GM23338 (cell line): ENCODE results near the gene DVL1. TPM values are rescaled to one million over a fixed set of nuclear protein-coding genes. Genes with fewer than 3 reads are reported as not detected.

Experiments
- ATAC-seq: fragments of 200-7000 bp; cut with Tn5 transposase; 3 replicates; pipeline ENCODE4 v1.9.1; 2020
- DNase-seq: peaks from one replicate; pipeline ENCODE4 v3.0.0-alpha.2; 2015; ENCODE audit warnings: low spot score
- H2AFZ ChIP-seq: fragments of 200-600 bp; sonication (generic); 2 replicates; pipeline ENCODE4 v1.8.0; 2016; ENCODE audit warnings: antibody characterized with exemption, mild to moderate bottlenecking, moderate library complexity
- H3F3A ChIP-seq: fragments of 200-600 bp; sonication (generic); replicated peaks from 2 replicates; pipeline ENCODE4 v1.8.0; 2017; ENCODE audit warnings: antibody characterized with exemption, mixed run types, low read depth
- H3K27ac ChIP-seq: fragments of 200-600 bp; sonication (generic); 2 replicates; pipeline ENCODE4 v1.6.1; 2016; ENCODE audit warnings: low read depth
- H3K27me3 ChIP-seq: fragments of 200-600 bp; sonication (generic); 2 replicates; pipeline ENCODE4 v1.8.0; 2016; ENCODE audit warnings: mild to moderate bottlenecking, mixed run types, moderate library complexity; ENCODE audit not compliant: insufficient read depth
- H3K36me3 ChIP-seq: fragments of 200-600 bp; sonication (generic); 2 replicates; pipeline ENCODE4 v1.8.0; 2016; ENCODE audit warnings: mild to moderate bottlenecking; ENCODE audit not compliant: insufficient read depth
- H3K4me1 ChIP-seq: fragments of 200-600 bp; sonication (generic); 2 replicates; pipeline ENCODE4 v1.8.0; 2016; ENCODE audit warnings: mild to moderate bottlenecking, moderate library complexity; ENCODE audit not compliant: insufficient read depth
- H3K4me2 ChIP-seq: fragments of 200-600 bp; sonication (generic); 2 replicates; pipeline ENCODE4 v1.7.1; 2017; ENCODE audit warnings: mixed run types
- H3K4me3 ChIP-seq: fragments of 200-600 bp; sonication (generic); 2 replicates; pipeline ENCODE4 v1.6.1; 2016; ENCODE audit warnings: mixed run types
- H3K79me2 ChIP-seq: fragments of 200-600 bp; sonication (generic); replicated peaks from 2 replicates; pipeline ENCODE4 v1.8.0; 2017; ENCODE audit warnings: mild to moderate bottlenecking; ENCODE audit not compliant: insufficient read depth
- H3K9me2 ChIP-seq: fragments of 200-600 bp; sonication (generic); 2 replicates; pipeline ENCODE4 v1.8.0; 2017; ENCODE audit not compliant: insufficient read depth
- H4K20me1 ChIP-seq: fragments of 200-600 bp; sonication (generic); replicated peaks from 2 replicates; pipeline ENCODE4 v1.8.0; 2017; ENCODE audit warnings: mild to moderate bottlenecking; ENCODE audit not compliant: insufficient read depth
- H3K27ac Mint-ChIP-seq: 2 replicates; pipeline ENCODE4 v1.8.0; 2020; ENCODE audit warnings: inconsistent platforms, mild to moderate bottlenecking, moderate library complexity, mixed read lengths
- H3K27me3 Mint-ChIP-seq: 3 replicates; pipeline ENCODE4 v1.8.0; 2022; ENCODE audit warnings: low read depth, mild to moderate bottlenecking, moderate library complexity, mixed read lengths, inconsistent platforms; ENCODE audit not compliant: insufficient read depth, poor library complexity
- H3K36me3 Mint-ChIP-seq: 3 replicates; pipeline ENCODE4 v1.8.0; 2021; ENCODE audit warnings: low read depth, mild to moderate bottlenecking, inconsistent platforms, moderate library complexity, mixed read lengths
- H3K4me1 Mint-ChIP-seq: 3 replicates; pipeline ENCODE4 v1.8.0; 2020; ENCODE audit warnings: mild to moderate bottlenecking, inconsistent platforms, mixed read lengths
- H3K4me3 Mint-ChIP-seq: 3 replicates; pipeline ENCODE4 v1.8.0; 2021; ENCODE audit warnings: moderate library complexity, mild to moderate bottlenecking, inconsistent platforms, mixed read lengths
- H3K9me3 Mint-ChIP-seq: 3 replicates; pipeline ENCODE4 v1.8.0; 2020; ENCODE audit warnings: moderate library complexity, mild to moderate bottlenecking, inconsistent platforms, mixed read lengths
- ETS1 ChIP-seq: IDR thresholded peaks from 2 replicates; pipeline ENCODE4 v1.6.1; 2016; ENCODE audit warnings: antibody characterized with exemption
- EZH2phosphoT487 ChIP-seq: fragments of 200-600 bp; sonication (generic); IDR thresholded peaks from one replicate; pipeline ENCODE4 v1.8.1; 2018; ENCODE audit warnings: antibody characterized with exemption; ENCODE audit not compliant: unreplicated experiment
- ZNF462 ChIP-seq: fragments of 250-450 bp; sonication (Bioruptor Pico); IDR thresholded peaks from 2 replicates; pipeline ENCODE4 v1.5.0; 2020; ENCODE audit warnings: mild to moderate bottlenecking, moderate library complexity
- polyA plus RNA-seq: library from polyadenylated mRNA; unstranded; fragments of >200 nt; fragmentation: Nextera tagmentation; extraction: Ambion mirVana; gene quantifications from 2 replicates; pipeline ENCODE4 v1.2.1, GENCODE V29; 2016
- total RNA-seq: library from RNA; depleted of rRNA; stranded (reverse); fragments of >200 nt; shearing (Covaris generic); gene quantifications from 2 replicates; pipeline ENCODE4 v1.2.3, GENCODE V29; 2014

Gene DVL1
- total and polyA plus RNA-seq, 2 experiments from 2014 or later: 13.5 to 69.7 TPM

GRCh38 chr1:1393014-1393413 lies 43.8 kb upstream of the DVL1 start:
- Mint-ChIP-seq H3K36me3 (peaks cover 91% of the 10 kb centered on the region), H3K9me3 (no peaks in the 10 kb centered on the region), H3K4me3 (no peak overlapping the region), H3K4me1 (peaks cover under 1% of the 10 kb centered on the region; the same call in 2 of the 3 replicates), H3K27ac (no peak overlapping the region), H3K27me3 (peaks cover 4% of the 10 kb centered on the region)
- Histone ChIP-seq H3K79me2 (peaks cover 53% of the 10 kb centered on the region), H3K4me2 (no peak overlapping the region), H3F3A (peaks cover 46% of the 10 kb centered on the region), H4K20me1 (peaks cover 33% of the 10 kb centered on the region), H3K27me3 (no peaks in the 10 kb centered on the region), H3K9me2 (no peaks in the 10 kb centered on the region), H3K4me1 (0 out of 2 replicates have a peak, but pooled peaks cover 4% of the 10 kb centered on the region), H2AFZ (no peak overlapping the region), H3K27ac (no peak overlapping the region), H3K36me3 (peaks cover 84% of the 10 kb centered on the region), H3K4me3 (no peak overlapping the region)
- ATAC-seq (no peak), DNase-seq (no peak)
- TF ChIP-seq ZNF462: no peak
- TF ChIP-seq ETS1: no peak

GRCh38 chr1:1391225-1391624 lies 42.0 kb upstream of the DVL1 start:
- Histone ChIP-seq H3K4me2 (no peak overlapping the region), H3K79me2 (peaks cover 35% of the 10 kb centered on the region), H3K27ac (no peak overlapping the region), H3K4me1 (no peaks in the 10 kb centered on the region), H3K9me2 (no peaks in the 10 kb centered on the region), H2AFZ (no peak overlapping the region), H3K27me3 (no peaks in the 10 kb centered on the region), H4K20me1 (peaks cover 24% of the 10 kb centered on the region), H3F3A (peaks cover 45% of the 10 kb centered on the region), H3K36me3 (peaks cover 86% of the 10 kb centered on the region), H3K4me3 (no peak overlapping the region)
- TF ChIP-seq EZH2phosphoT487: no peak
- DNase-seq (no peak), ATAC-seq (no peak)
- H3K4me3 Mint-ChIP-seq: no peak overlapping the region
- H3K36me3 Mint-ChIP-seq: peaks cover 97% of the 10 kb centered on the region
- peaks cover 4% of the 10 kb centered on the region for H3K27me3 Mint-ChIP-seq
- H3K27ac Mint-ChIP-seq: no peak overlapping the region
- no peaks in the 10 kb centered on the region for H3K9me3 Mint-ChIP-seq
- no peaks in the 10 kb centered on the region for H3K4me1 Mint-ChIP-seq
